Tibial nerve (tissue), 4 donors: ENCODE data around the gene SERTAD1. TPM values are rescaled to one million over a fixed set of nuclear protein-coding genes. Genes with fewer than 3 reads are reported as not detected.

Experiments
- DNase-seq, 2 donors: peaks; one replicate each; pipeline ENCODE4 v3.0.0-alpha.2; 2019; ENCODE audit warnings: low spot score in 2 of 2
- H3K27ac ChIP-seq, 4 donors: fragments of 200-600 bp; sonication (generic) in 3 of 4; one replicate each; pipeline ENCODE4 v1.5.1; 2017 to 2019; ENCODE audit warnings: mild to moderate bottlenecking in 1 of 4
- H3K27me3 ChIP-seq, 2 donors: fragments of 200-600 bp; sonication (generic) in 1 of 2; one replicate each; pipeline versions ENCODE4 v1.5.1 to v1.6.0; 2017 to 2019
- H3K36me3 ChIP-seq, 3 donors: fragments of 200-600 bp; sonication (generic); one replicate each; pipeline ENCODE4 v1.5.1; 2018 to 2019
- H3K4me1 ChIP-seq, 4 donors: fragments of 200-600 bp; sonication (generic) in 3 of 4; one replicate each; pipeline ENCODE4 v1.5.1; 2017 to 2019
- H3K4me3 ChIP-seq, 4 donors: fragments of 200-600 bp; sonication (generic) in 3 of 4; one replicate each; pipeline ENCODE4 v1.5.1; 2017 to 2019; ENCODE audit warnings: mild to moderate bottlenecking in 1 of 4, moderate library complexity in 1 of 4
- H3K9me3 ChIP-seq, 4 donors: fragments of 200-600 bp; sonication (generic) in 3 of 4; one replicate each; pipeline ENCODE4 v1.5.1; 2017 to 2019
- CTCF ChIP-seq, 5 experiments: fragments of 200-600 bp in 3 of 5; fragments of 450-650 bp in 2 of 5; sonication (generic) in 3 of 5; IDR thresholded peaks; one replicate each; pipeline ENCODE4 v1.5.1; 2016 to 2019; ENCODE audit warnings: antibody characterized with exemption in 5 of 5, mild to moderate bottlenecking in 3 of 5, moderate library complexity in 2 of 5
- EP300 ChIP-seq, 2 donors: sonication (generic); formaldehyde crosslinking; IDR thresholded peaks; one replicate each; pipeline ENCODE4 v1.6.1; 2017; ENCODE audit warnings: antibody characterized with exemption in 2 of 2, mild to moderate bottlenecking in 1 of 2
- POLR2A ChIP-seq, 2 donors: fragments of 450-650 bp; IDR thresholded peaks; one replicate each; pipeline ENCODE4 v1.6.1; 2017; ENCODE audit warnings: antibody characterized with exemption in 2 of 2, mild to moderate bottlenecking in 2 of 2, moderate library complexity in 2 of 2
- WGBS, 2 donors: methylation state at CpG; one replicate each; pipeline ENCODE4 v1.1.5; 2018; 5-methylcytosine and 5-hydroxymethylcytosine counted together
- total RNA-seq, 4 donors: library from RNA; depleted of rRNA; stranded (reverse); fragments of >200 nt; gene quantifications; one replicate each; pipeline ENCODE4 v1.1.0, GENCODE V29; 2016

SERTAD1 gene
- total RNA-seq, 4 donors from 2014 or later, result 18.9 to 22.2 (median 20.4) TPM

- H3K27me3 ChIP-seq, result no peaks in the 10 kb centered on the region
- DNase-seq, result no peak
- peaks cover 0 to 49% (median 33%) of the 10 kb centered on the region in 4 donors for H3K4me1 ChIP-seq
- TF ChIP-seq EP300 (IDR thresholded peaks at IDR 0.05), result no peak
- TF ChIP-seq CTCF (IDR thresholded peaks at IDR 0.05), result no peak
- TF ChIP-seq POLR2A (IDR thresholded peaks at IDR 0.05), result no peak
- H3K36me3 ChIP-seq, result peaks cover 0 to 13% (median 7%) of the 10 kb centered on the region in 3 donors
- WGBS, 2 donors, result 1% methylated on average over 16 to 20 of the region's 28 CpGs
- H3K4me3 ChIP-seq, result peak overlapping the region; percentile 83 to 96 (median 94)
- H3K27ac ChIP-seq, result peak overlapping the region; percentile 95 to 100 (median 99)
- H3K9me3 ChIP-seq, result no peaks in the 10 kb centered on the region
Measured at GRCh38 chr19:40424637-40425449, 949 bp downstream of the SERTAD1 start.

GRCh38 chr19:40423938-40424337 is 1.9 kb downstream of the SERTAD1 start:
- 84 to 86% methylated on average over 6 of the region's 6 CpGs for WGBS, 2 donors
- peaks cover 0 to 49% (median 33%) of the 10 kb centered on the region in 4 donors for H3K4me1 ChIP-seq
- TF ChIP-seq EP300 (IDR thresholded peaks at IDR 0.05) (no peak), POLR2A (IDR thresholded peaks at IDR 0.05) (no peak), CTCF (IDR thresholded peaks at IDR 0.05) (no peak)

GRCh38 chr19:40422748-40423566 is 2.8 kb downstream of the SERTAD1 start:
- Histone ChIP-seq H3K9me3 (no peaks in the 10 kb centered on the region), H3K36me3 (peaks cover 0 to 13% (median 7%) of the 10 kb centered on the region in 3 donors), H3K4me3 (peak overlapping the region in 1 of 4 donors; percentile 96), H3K27me3 (no peaks in the 10 kb centered on the region), H3K27ac (peak overlapping the region; percentile 95 to 100 (median 98)), H3K4me1 (peaks cover 0 to 51% (median 33%) of the 10 kb centered on the region in 4 donors)
- TF ChIP-seq EP300 (IDR thresholded peaks at IDR 0.05) (no peak), CTCF (IDR thresholded peaks at IDR 0.05) (no peak)
- no peak for DNase-seq
- WGBS, 2 donors, result 77 to 86% methylated on average over 25 of the region's 31 CpGs

More at GRCh38 chr19:40423938-40424337, 1.9 kb downstream of the SERTAD1 start:
- no peaks in the 10 kb centered on the region for H3K27me3 ChIP-seq
- H3K4me3 ChIP-seq, result peak overlapping the region in 2 of 4 donors; percentile 83 to 96
- no peak for DNase-seq
- H3K27ac ChIP-seq, result peak overlapping the region; percentile 95 to 100 (median 99)
- peaks cover 0 to 13% (median 7%) of the 10 kb centered on the region in 3 donors for H3K36me3 ChIP-seq
- H3K9me3 ChIP-seq, result no peaks in the 10 kb centered on the region

- H3K9me3 ChIP-seq, result no peaks in the 10 kb centered on the region
- peak overlapping the region; percentile 95 to 100 (median 98) for H3K27ac ChIP-seq
- peak in 1 of 2 donors; percentile 9 for TF ChIP-seq EP300 (IDR thresholded peaks at IDR 0.05)
- no peak for TF ChIP-seq POLR2A (IDR thresholded peaks at IDR 0.05)
- no peaks in the 10 kb centered on the region for H3K27me3 ChIP-seq
- peaks cover 0 to 59% (median 33%) of the 10 kb centered on the region in 4 donors for H3K4me1 ChIP-seq
- peak overlapping the region; percentile 35 to 81 (median 69) for H3K4me3 ChIP-seq
- 62 to 73% methylated on average over 16 of the region's 16 CpGs for WGBS, 2 donors
- H3K36me3 ChIP-seq, result peaks cover 0 to 13% (median 7%) of the 10 kb centered on the region in 3 donors
- DNase-seq, result no peak
Measured at GRCh38 chr19:40421993-40422747, 3.6 kb downstream of the SERTAD1 start.
